ACC112 (cell line): ENCODE results near the gene PLCL1.

Source experiments
- H2AFZ ChIP-seq: fragments of 200-600 bp; sonication (generic); one replicate; pipeline ENCODE4 v1.6.0; 2017; ENCODE audit warnings: antibody characterized with exemption, low read length; ENCODE audit not compliant: unreplicated experiment
- H3K27ac ChIP-seq: fragments of 200-600 bp; sonication (generic); 2 replicates; pipeline ENCODE4 v1.5.1; 2014; ENCODE audit warnings: low read depth, mild to moderate bottlenecking, antibody characterized with exemption, low read length, moderate library complexity
- H3K27me3 ChIP-seq: fragments of 200-600 bp; sonication (generic); 2 replicates; pipeline ENCODE4 v1.6.1; 2014; ENCODE audit warnings: mild to moderate bottlenecking, antibody characterized with exemption, low read length, moderate library complexity, mixed read lengths; ENCODE audit not compliant: insufficient read depth
- H3K36me3 ChIP-seq: fragments of 200-600 bp; sonication (generic); 2 replicates; pipeline ENCODE4 v1.6.1; 2016; ENCODE audit warnings: mild to moderate bottlenecking, antibody characterized with exemption, low read length, moderate library complexity, mixed read lengths; ENCODE audit not compliant: insufficient read depth
- H3K4me1 ChIP-seq: fragments of 200-600 bp; sonication (generic); one replicate; pipeline ENCODE4 v1.6.1; 2016; ENCODE audit warnings: low read length, mixed read lengths; ENCODE audit not compliant: insufficient read depth, unreplicated experiment, control insufficient read depth
- H3K4me3 ChIP-seq: fragments of 200-600 bp; sonication (generic); 2 replicates; pipeline ENCODE4 v1.5.1; 2014; ENCODE audit warnings: mild to moderate bottlenecking, low read depth, low read length
- H3K79me2 ChIP-seq: fragments of 200-600 bp; sonication (generic); one replicate; pipeline ENCODE4 v1.6.0; 2016; ENCODE audit warnings: low read length; ENCODE audit not compliant: control insufficient read depth, unreplicated experiment, insufficient read depth

PLCL1 gene

GRCh38 chr2:197934261-197934933 is 130.0 kb downstream of the PLCL1 start:
- H3K79me2 ChIP-seq: no peaks in the 10 kb centered on the region
- H3K27ac ChIP-seq: no peak overlapping the region
- H3K27me3 ChIP-seq: 0 out of 2 replicates have a peak, but pooled peaks cover 5% of the 10 kb centered on the region
- H3K36me3 ChIP-seq: no peaks in the 10 kb centered on the region
- no peak overlapping the region for H2AFZ ChIP-seq
- no peak overlapping the region for H3K4me3 ChIP-seq
- H3K4me1 ChIP-seq: no peaks in the 10 kb centered on the region

GRCh38 chr2:197934934-197935289 is 130.5 kb downstream of the PLCL1 start:
- H3K27ac ChIP-seq: no peak overlapping the region
- H2AFZ ChIP-seq: no peak overlapping the region
- no peak overlapping the region for H3K4me3 ChIP-seq
- 0 out of 2 replicates have a peak, but pooled peaks cover 5% of the 10 kb centered on the region for H3K27me3 ChIP-seq
- H3K79me2 ChIP-seq: no peaks in the 10 kb centered on the region
- no peaks in the 10 kb centered on the region for H3K36me3 ChIP-seq
- H3K4me1 ChIP-seq: no peaks in the 10 kb centered on the region

GRCh38 chr2:197937814-197938213 is 133.4 kb downstream of the PLCL1 start:
- Histone ChIP-seq H3K79me2 (no peaks in the 10 kb centered on the region), H2AFZ (no peak overlapping the region), H3K27ac (no peak overlapping the region), H3K4me1 (no peaks in the 10 kb centered on the region), H3K27me3 (0 out of 2 replicates have a peak, but pooled peaks cover 5% of the 10 kb centered on the region), H3K4me3 (no peak overlapping the region), H3K36me3 (no peaks in the 10 kb centered on the region)

- H3K27me3 ChIP-seq: 0 out of 2 replicates have a peak, but pooled peaks cover 5% of the 10 kb centered on the region
- H2AFZ ChIP-seq: no peak overlapping the region
- no peak overlapping the region for H3K27ac ChIP-seq
- no peaks in the 10 kb centered on the region for H3K36me3 ChIP-seq
- H3K4me1 ChIP-seq: no peaks in the 10 kb centered on the region
- no peak overlapping the region for H3K4me3 ChIP-seq
- no peaks in the 10 kb centered on the region for H3K79me2 ChIP-seq
Measured at GRCh38 chr2:197938555-197938954, 134.2 kb downstream of the PLCL1 start.

GRCh38 chr2:197939787-197940186 is 135.4 kb downstream of the PLCL1 start:
- no peaks in the 10 kb centered on the region for H3K79me2 ChIP-seq
- H3K36me3 ChIP-seq: no peaks in the 10 kb centered on the region
- no peak overlapping the region for H2AFZ ChIP-seq
- H3K27me3 ChIP-seq: 0 out of 2 replicates have a peak, but pooled peaks cover 5% of the 10 kb centered on the region
- no peak overlapping the region for H3K4me3 ChIP-seq
- H3K27ac ChIP-seq: no peak overlapping the region
- no peaks in the 10 kb centered on the region for H3K4me1 ChIP-seq

- H3K4me3 ChIP-seq: no peak overlapping the region
- no peaks in the 10 kb centered on the region for H3K36me3 ChIP-seq
- H3K4me1 ChIP-seq: no peaks in the 10 kb centered on the region
- 0 out of 2 replicates have a peak, but pooled peaks cover 5% of the 10 kb centered on the region for H3K27me3 ChIP-seq
- H3K79me2 ChIP-seq: no peaks in the 10 kb centered on the region
- no peak overlapping the region for H2AFZ ChIP-seq
- H3K27ac ChIP-seq: no peak overlapping the region
Measured at GRCh38 chr2:197940382-197940781, 136.0 kb downstream of the PLCL1 start.

- Histone ChIP-seq H3K79me2 (no peaks in the 10 kb centered on the region), H3K27me3 (0 out of 2 replicates have a peak, but pooled peaks cover 5% of the 10 kb centered on the region), H3K4me1 (no peaks in the 10 kb centered on the region), H2AFZ (no peak overlapping the region), H3K36me3 (no peaks in the 10 kb centered on the region), H3K27ac (no peak overlapping the region), H3K4me3 (no peak overlapping the region)
Measured at GRCh38 chr2:197941715-197942114, 137.3 kb downstream of the PLCL1 start.

GRCh38 chr2:197943731-197944130 is 139.3 kb downstream of the PLCL1 start:
- no peak overlapping the region for H3K4me3 ChIP-seq
- H3K4me1 ChIP-seq: no peaks in the 10 kb centered on the region
- no peaks in the 10 kb centered on the region for H3K27me3 ChIP-seq
- no peaks in the 10 kb centered on the region for H3K36me3 ChIP-seq
- no peak overlapping the region for H3K27ac ChIP-seq
- no peak overlapping the region for H2AFZ ChIP-seq
- H3K79me2 ChIP-seq: no peaks in the 10 kb centered on the region

GRCh38 chr2:197944416-197945096 is 140.2 kb downstream of the PLCL1 start:
- Histone ChIP-seq H3K4me1 (no peaks in the 10 kb centered on the region), H3K27ac (no peak overlapping the region), H3K79me2 (no peaks in the 10 kb centered on the region), H3K27me3 (peaks cover 6% of the 10 kb centered on the region; the same call in 1 of the 2 replicates), H3K36me3 (no peaks in the 10 kb centered on the region), H3K4me3 (no peak overlapping the region), H2AFZ (peak overlapping the region; percentile 6)

- no peak overlapping the region for H3K27ac ChIP-seq
- no peaks in the 10 kb centered on the region for H3K79me2 ChIP-seq
- H2AFZ ChIP-seq: no peak overlapping the region
- H3K4me1 ChIP-seq: no peaks in the 10 kb centered on the region
- peaks cover 6% of the 10 kb centered on the region; the same call in 1 of the 2 replicates for H3K27me3 ChIP-seq
- no peaks in the 10 kb centered on the region for H3K36me3 ChIP-seq
- no peak overlapping the region for H3K4me3 ChIP-seq
Measured at GRCh38 chr2:197946562-197946961, 142.2 kb downstream of the PLCL1 start.
